LNCAP (cell line): ENCODE results near the gene RAVER1.

ENCODE experiments used
- CTCF ChIP-seq: fragments of 450-650 bp; IDR thresholded peaks from 2 replicates; pipeline ENCODE4 v1.5.1; 2017; ENCODE audit warnings: mild to moderate bottlenecking

Gene RAVER1

GRCh38 chr19:10365518-10365917, 32.2 kb upstream of the RAVER1 start:
- no peak for TF ChIP-seq CTCF

- TF ChIP-seq CTCF: no peak
Measured at GRCh38 chr19:10364644-10365043, 31.3 kb upstream of the RAVER1 start.

GRCh38 chr19:10363789-10364281, 30.5 kb upstream of the RAVER1 start:
- no peak for TF ChIP-seq CTCF

GRCh38 chr19:10362259-10362658, 28.9 kb upstream of the RAVER1 start:
- no peak for TF ChIP-seq CTCF

- TF ChIP-seq CTCF: no peak
Measured at GRCh38 chr19:10361569-10362011, 28.3 kb upstream of the RAVER1 start.

GRCh38 chr19:10356431-10356830, 23.1 kb upstream of the RAVER1 start:
- no peak for TF ChIP-seq CTCF

- no peak for TF ChIP-seq CTCF
Measured at GRCh38 chr19:10353793-10354391, 20.6 kb upstream of the RAVER1 start.
